Non-pigmented ciliary epithelial cell (primary cell): ENCODE data around the gene RAET1E.
A peak's percentile ranks its signal among the peaks of the same experiment; 100 is the strongest.
"Not testable (repeated sequence)": the region's sequence is repeated elsewhere in the genome, so short reads cannot be mapped to it uniquely, and the experiment has no call there.

Experiments
- DNase-seq: peaks from one replicate; pipeline ENCODE4 v3.0.0-alpha.2; 2010; ENCODE audit warnings: low read depth

The RAET1E gene

DNA sequence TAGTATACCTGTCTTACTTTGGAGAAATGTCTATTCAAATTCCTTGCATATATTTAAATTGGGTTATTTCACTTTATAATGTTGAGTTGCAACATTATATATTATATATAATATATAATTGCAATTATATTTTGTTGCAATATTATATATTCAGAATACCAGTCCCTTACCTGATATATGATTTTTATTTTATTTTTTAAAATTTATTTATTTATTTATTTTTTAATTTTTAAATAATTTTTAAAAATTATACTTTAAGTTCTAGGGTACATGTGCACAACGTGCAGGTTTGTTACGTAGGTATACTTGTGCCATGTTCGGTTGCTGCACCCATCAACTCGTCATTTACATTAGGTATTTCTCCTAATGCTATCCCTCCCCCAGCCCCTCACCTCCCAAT, 29.1 kb upstream of the RAET1E start:
- DNase-seq = not testable (repeated sequence)

DNA sequence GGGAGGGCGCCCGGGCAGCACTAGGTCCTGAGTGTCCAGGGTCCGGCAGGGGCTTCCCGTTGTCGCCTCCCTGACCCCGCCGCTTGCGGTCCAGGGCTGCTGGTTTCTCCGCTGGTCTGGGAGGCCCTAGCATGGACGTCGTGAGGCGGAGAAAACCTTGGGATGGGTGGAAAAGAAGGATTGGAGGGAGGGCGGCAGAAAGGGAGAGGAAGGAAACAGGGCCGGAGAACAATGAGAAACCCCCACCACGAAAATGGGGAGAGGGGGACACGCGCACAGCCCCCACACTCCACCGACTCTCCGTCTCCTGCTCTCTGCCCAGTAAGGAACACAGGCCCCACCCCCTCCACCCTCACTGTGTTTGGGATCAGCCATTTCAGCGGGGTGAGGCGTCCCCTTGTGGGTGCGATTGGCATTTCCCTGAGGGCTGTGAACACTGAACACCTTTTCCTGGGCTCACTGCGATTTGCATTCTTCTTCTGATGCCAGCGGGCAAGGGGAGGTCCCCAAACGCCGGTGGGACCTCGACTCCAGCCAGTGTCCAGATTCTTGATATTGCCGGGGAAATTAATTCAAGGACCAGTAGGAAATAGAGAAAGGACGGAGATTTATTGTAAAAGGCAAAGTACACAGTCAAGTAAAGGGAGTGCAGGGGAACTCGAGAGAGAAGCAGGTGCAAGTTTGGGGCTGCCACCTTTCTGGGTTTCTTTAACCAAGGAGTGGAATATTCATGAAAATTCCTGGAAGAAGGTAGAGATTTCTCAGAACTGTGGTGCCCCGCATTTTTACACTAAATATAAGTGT, 28.3 kb upstream of the RAET1E start:
- DNase-seq = no peak

GRCh38 chr6:149925253-149925973, 27.5 kb upstream of the RAET1E start:
- DNase-seq = no peak

DNA sequence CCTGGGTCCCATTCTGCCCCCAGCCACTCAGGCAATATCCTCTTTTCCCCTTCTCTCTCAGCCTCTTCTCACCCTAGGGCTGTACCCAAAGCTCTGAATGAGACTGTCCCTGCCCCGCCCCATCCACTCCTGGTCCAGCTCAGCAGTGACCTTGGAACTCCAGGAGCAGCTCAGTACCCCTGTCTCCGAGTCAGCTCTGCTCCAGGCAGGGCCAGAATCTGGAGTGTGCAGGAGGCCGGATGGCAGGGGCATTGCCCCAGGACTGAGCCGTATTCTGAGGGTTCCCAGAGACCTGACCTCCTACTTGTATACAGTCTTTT, 27.0 kb upstream of the RAET1E start:
- no peak for DNase-seq

DNA sequence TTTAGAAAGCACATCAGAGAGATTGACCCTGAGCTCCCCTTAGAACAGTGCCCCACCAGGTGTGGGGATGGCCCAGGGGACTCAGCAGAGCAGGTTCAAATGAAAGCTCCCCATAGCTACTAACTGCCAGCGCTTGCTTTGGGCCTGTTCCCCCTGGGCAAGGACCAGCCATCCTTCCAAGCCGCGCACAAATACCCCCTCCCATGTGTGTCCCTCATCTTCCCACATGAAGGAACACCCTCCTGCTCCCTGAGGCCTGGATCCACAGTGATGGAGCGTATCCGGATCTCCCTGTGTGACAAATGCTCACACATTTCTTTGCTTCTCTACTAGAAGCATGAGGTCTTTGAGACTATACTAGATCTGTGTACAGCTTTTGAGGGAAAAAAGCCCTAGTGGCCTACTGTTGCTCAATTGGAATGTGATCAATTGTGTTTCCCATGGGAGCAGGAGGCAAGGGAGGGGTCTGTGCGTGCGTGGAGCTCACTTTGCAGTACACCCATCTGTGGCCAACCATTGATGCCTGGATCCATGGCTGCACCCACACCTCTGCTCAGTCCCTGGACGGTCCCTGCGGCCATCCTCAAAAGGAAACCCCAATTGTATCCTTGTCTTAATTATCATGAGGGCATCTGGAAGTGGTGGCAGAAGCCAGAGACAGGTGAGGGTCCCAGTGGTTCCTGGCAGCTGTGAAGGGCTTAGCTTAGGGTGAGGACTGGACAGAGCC, 26.5 kb upstream of the RAET1E start:
- no peak for DNase-seq

GRCh38 chr6:149923327-149923986, 25.5 kb upstream of the RAET1E start:
- DNase-seq = no peak

- peak; percentile 80 for DNase-seq
Measured at GRCh38 chr6:149922642-149923326, 24.9 kb upstream of the RAET1E start, which contains the start of gene RAET1G. Gene RAET1G, minus strand, starts transcription at chr6:149923121. Its CDS starts 111 bp downstream, at chr6:149923010.

- DNase-seq = not testable (repeated sequence)
Measured at GRCh38 chr6:149922091-149922490, 24.2 kb upstream of the RAET1E start.

- DNase-seq = no peak
Measured at GRCh38 chr6:149921361-149921760, 23.4 kb upstream of the RAET1E start.

DNA sequence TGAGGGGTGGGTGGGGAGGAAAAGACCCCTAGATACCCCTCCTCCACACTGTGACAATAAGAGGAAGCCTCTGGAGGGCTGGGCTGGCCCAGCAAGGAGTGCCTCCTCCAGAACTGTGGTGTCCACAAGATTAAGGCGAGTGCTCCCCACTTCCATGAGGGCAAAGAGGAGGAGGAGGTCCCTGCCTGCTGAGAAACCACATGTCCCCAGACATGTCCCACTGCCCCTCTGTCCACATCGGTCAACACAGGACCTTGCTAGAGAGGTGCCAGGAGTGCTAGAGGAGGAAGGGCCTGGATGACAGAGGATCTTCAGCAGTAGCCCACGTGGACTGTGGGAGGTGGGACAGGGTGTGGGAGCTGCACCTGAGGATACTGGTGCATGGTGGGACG, 21.9 kb upstream of the RAET1E start:
- DNase-seq = no peak

- not testable (repeated sequence) for DNase-seq
Measured at GRCh38 chr6:149919126-149919833, 21.4 kb upstream of the RAET1E start.

DNA sequence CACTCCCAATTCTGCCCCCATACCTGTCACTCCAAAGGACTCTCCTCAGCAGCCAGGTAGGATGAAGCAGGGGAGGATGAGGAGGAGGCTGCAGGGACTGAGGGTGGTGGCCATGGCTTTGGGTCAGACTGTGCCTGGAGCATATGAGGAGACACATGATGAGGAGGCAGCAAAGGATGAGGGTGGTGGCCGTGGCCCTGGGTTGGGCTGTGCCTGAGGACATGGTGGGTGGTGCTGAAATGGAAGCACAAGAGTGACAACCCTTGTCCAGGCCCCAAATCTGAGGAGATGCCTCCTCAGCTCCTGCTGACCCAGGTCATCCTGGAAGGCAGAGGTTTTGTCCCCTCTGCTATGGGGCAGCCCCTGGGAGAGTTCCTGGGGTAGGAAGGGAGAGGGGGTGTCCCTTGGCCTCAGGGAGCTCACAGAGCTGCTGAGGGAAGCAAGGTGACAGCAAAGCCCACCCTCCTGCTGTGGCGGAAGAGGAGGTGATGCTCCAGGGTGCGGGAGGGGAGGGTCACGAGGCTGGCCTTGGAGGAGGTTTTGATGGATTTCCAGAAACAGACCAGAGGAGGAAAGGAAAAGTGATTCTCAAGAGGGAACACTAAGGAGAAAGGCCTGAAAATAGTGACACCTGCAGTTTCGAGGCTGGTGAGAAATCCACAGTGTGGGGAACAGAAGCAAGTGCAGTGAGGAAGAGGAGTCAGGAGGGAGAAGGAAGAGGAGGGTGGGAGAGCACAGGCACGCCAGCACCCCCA, 20.4 kb upstream of the RAET1E start:
- no peak for DNase-seq

DNA sequence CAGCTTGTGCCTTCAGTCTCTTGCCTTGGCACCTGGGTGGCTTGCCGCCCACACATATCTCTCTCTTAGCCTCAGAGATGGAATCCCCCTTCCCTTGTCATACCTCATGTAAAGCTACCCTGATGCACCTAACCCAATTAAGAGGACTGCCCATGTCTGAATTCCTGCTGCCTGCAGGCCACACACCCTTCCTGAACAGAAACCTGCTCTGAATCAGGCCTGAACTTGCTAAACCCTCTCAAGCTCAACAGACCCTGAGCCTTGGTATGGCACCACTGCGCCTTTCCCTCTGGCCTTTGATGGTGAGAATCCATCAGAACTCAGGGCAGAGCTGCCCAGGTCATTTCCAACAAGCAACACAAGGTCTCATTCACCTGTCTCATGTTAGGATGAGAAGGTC, 19.8 kb upstream of the RAET1E start:
- DNase-seq = no peak

DNA sequence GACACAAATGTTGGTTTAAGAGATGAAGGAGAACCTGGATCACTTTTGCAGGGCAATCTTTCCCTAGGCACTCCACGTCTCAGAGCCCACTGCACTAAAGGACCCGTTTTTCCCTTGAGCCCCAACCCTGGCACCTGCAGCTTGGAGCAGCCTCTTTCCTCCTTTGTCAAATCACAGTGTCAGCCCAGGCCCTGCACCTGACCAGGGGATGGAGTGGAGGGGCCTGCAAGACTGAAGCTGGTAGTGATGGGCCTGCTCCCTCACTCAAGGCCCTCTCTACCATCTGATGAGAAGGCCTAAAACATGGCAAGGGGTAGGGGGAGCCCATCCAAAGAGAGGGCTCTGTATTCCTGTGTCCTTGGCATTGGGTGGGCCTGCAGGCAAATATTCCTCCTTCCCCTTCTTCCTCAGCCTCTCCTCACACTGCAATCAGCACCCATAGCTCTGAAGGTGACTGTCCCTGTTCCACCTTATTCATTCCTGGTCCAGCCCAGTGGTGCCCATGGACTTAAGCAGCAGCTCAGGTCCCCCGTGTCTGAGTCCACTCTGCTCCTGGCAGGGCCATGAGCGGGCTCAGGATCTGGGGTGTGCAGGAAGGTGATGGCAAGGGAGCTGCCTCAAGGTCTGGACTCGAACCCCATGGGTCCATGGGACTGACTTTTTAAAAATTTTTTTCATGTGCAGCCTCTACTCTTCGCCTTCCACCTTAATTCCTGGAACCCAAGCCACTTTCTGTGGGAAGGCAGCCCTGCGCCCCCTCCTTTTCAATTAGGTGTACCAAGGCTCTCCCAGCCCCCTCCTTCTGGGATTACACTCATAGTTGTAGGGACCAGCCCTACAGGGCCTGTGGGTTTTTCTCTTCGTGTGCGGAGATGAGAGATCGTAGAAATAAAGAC, 18.3 kb upstream of the RAET1E start:
- DNase-seq = no peak

GRCh38 chr6:149913540-149914240, 15.8 kb upstream of the RAET1E start:
- DNase-seq = no peak

DNA sequence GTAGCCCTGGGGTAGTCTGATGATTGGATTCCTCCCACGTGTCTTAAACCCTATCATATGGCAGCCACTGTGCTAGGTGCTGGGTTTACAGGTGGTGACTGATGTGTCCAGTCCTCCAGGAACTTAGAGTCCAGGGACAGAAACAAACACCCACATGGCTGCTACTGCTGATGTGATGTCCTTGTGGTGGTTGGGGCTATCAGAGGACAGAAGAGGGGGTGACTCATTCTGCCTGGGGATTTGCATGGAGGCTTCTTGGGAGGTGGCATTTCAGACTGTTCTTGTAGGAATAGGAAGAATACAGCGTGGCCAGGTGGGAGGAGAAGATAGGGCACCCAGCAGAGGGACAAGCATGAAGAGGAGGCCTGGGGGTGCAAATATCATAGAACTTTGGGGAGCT, 15.2 kb upstream of the RAET1E start:
- no peak for DNase-seq

- not testable (repeated sequence) for DNase-seq
Measured at GRCh38 chr6:149912680-149913079, 14.8 kb upstream of the RAET1E start.

DNA sequence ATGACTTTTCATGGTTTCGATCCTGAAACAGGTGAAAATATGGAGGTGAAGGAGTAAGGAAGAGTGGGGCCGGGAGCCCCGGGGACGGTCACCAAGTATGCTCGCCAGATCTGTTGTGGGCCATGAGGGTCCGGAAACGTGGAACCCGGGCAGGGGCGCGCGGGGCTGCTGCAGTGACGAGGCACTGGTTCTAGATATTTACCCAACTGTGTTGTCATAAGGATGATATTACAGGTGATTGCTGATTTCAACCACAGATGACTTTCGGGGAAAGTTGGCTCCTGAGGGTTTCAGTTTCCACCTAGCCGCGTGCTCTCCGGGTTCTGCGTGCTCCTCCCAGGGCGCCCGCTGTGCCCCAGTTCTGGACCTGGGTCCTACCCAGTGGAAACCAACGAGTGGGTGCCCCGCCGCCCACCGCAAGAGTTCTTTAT, 12.8 kb upstream of the RAET1E start:
- DNase-seq = no peak
